DOHH2 (cell line): Measurements from ENCODE around the gene DSCAM.

ENCODE experiments used
- CTCF ChIP-seq: fragments of 200-600 bp; sonication (generic); IDR thresholded peaks from one replicate; pipeline ENCODE4 v1.5.1; 2014; ENCODE audit warnings: antibody characterized with exemption, mild to moderate bottlenecking, low read depth, low read length; ENCODE audit not compliant: poor library complexity, severe bottlenecking
- EZH2phosphoT487 ChIP-seq: fragments of 200-600 bp; sonication (generic); IDR thresholded peaks from 2 replicates; pipeline ENCODE4 v1.6.1; 2017; ENCODE audit warnings: borderline replicate concordance, mild to moderate bottlenecking, antibody characterized with exemption, low read length, moderate library complexity, mixed read lengths

- no peak for TF ChIP-seq CTCF
- TF ChIP-seq EZH2phosphoT487: no peak
Observed at GRCh38 chr21:40339050-40339449, 507.9 kb downstream of the DSCAM start.
